Activated CD8-positive, alpha-beta memory T cell treated with anti-CD3 and anti-CD28 coated beads, Interleukin-2, amount 10 ng/mL, durations not matched to agents 7 days and 5 days (primary cell): Measurements from ENCODE around the gene LEAP2. TPM values are rescaled to one million over a fixed set of nuclear protein-coding genes. Genes with fewer than 3 reads are reported as not detected.
"Not testable (repeated sequence)": the region's sequence is repeated elsewhere in the genome, so short reads cannot be mapped to it uniquely, and the experiment has no call there.

ENCODE experiments used
- ATAC-seq: fragments of 150-1000 bp; cut with Tn5 transposase; one replicate; pipeline ENCODE4 v1.10.0; 2021; ENCODE audit warnings: moderate library complexity
- CTCF ChIA-PET: fragments of 350-600 bp; sonication (Branson Sonifier 250); formaldehyde crosslinking; loops from one replicate; lab custom pipeline; 2021; ENCODE audit warnings: antibody characterized with exemption; lab: Charles Lee
- DNase-seq: peaks from one replicate; pipeline ENCODE4 v3.0.0-alpha.2; 2020
- H3K27ac Mint-ChIP-seq: one replicate; pipeline ENCODE4 v1.8.0; 2021; ENCODE audit warnings: mild to moderate bottlenecking, mixed read lengths
- H3K27me3 Mint-ChIP-seq: one replicate; pipeline ENCODE4 v1.8.0; 2021; ENCODE audit warnings: mixed read lengths
- H3K36me3 Mint-ChIP-seq: one replicate; pipeline ENCODE4 v1.8.0; 2021; ENCODE audit warnings: mild to moderate bottlenecking, mixed read lengths
- H3K4me1 Mint-ChIP-seq: one replicate; pipeline ENCODE4 v1.8.0; 2021; ENCODE audit warnings: mixed read lengths
- H3K4me3 Mint-ChIP-seq: one replicate; pipeline ENCODE4 v1.8.0; 2021; ENCODE audit warnings: mild to moderate bottlenecking, moderate library complexity, mixed read lengths
- H3K9me3 Mint-ChIP-seq: one replicate; pipeline ENCODE4 v1.8.0; 2022; ENCODE audit warnings: low read depth, mixed read lengths
- total RNA-seq, 2 experiments: library from RNA; stranded (reverse); gene quantifications; one replicate each; pipeline ENCODE4 v1.2.3, GENCODE V29; 2021

The LEAP2 gene
- total RNA-seq, 2 experiments from 2014 or later = 2.7 to 6.0 TPM

DNA sequence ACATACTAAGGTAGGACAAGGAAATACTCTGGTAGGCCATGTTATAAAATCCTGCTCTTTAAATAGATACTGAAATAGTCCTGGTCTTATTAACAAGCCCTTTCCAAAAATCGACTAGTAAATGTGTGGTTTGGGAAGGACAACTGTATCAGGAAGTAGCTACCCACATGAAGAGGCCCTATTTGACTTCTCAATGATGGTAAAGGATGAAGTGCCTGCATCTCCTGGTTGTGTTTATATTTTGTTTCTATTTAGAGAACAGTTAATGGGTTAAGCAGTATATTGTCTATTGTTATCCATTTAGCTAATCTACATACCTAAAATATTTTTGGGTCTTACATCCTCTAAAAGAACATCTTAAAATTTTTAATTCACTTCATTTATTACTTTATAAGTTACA, 19.7 kb upstream of the LEAP2 start:
- Mint-ChIP-seq H3K36me3 (no peaks in the 10 kb centered on the region), H3K4me1 (peaks cover 1% of the 10 kb centered on the region), H3K27me3 (peaks cover 6% of the 10 kb centered on the region), H3K9me3 (no peaks in the 10 kb centered on the region), H3K27ac (no peak overlapping the region), H3K4me3 (no peak overlapping the region)
- ATAC-seq = no peak
- CTCF ChIA-PET = interaction anchor here (0.9 to 1.3 kb wide), 3 partner anchors 13 to 198 kb away, joined by 3 to 4 read pairs (median 3); partner anchors contain the start of genes GDF9, HSPA4 and UQCRQ
- DNase-seq = no peak

DNA sequence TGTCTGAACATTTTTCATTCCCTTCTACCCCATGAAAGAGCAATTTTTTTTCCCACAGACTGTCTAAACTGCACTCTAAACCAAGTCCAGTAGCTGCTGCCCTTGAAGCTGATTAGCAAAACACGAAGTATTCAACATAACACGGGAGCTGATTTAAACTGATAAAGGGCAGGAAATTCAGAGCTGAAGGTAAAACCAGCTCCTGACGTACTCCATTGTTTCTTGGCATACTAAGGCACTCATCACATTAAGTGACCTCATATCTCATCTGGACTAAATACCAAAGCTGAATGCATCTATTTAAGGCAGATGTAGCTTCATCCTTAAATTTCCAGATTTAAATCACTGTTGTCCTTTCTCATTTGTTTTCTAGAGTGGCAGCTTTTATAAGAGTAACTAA, 19.2 kb upstream of the LEAP2 start:
- Mint-ChIP-seq H3K36me3 (no peaks in the 10 kb centered on the region), H3K27ac (no peak overlapping the region), H3K4me1 (peaks cover 1% of the 10 kb centered on the region), H3K9me3 (no peaks in the 10 kb centered on the region), H3K27me3 (peaks cover 6% of the 10 kb centered on the region), H3K4me3 (no peak overlapping the region)
- CTCF ChIA-PET = interaction anchor here (0.9 to 1.3 kb wide), 3 partner anchors 12 to 198 kb away, joined by 3 to 4 read pairs (median 3); partner anchors contain the start of genes GDF9, HSPA4 and UQCRQ
- ATAC-seq (no peak), DNase-seq (peak; percentile 3)

GRCh38 chr5:132854992-132855391, 18.5 kb upstream of the LEAP2 start:
- H3K27me3 Mint-ChIP-seq, H3K4me3 Mint-ChIP-seq, H3K27ac Mint-ChIP-seq, H3K9me3 Mint-ChIP-seq, ATAC-seq, H3K36me3 Mint-ChIP-seq, H3K4me1 Mint-ChIP-seq: not testable (repeated sequence)
- CTCF ChIA-PET = interaction anchor here (0.9 to 1.3 kb wide), 3 partner anchors 13 to 197 kb away, joined by 3 to 4 read pairs (median 3); partner anchors contain the start of gene HSPA4
- DNase-seq = peak; percentile 1

GRCh38 chr5:132856011-132856410, 17.5 kb upstream of the LEAP2 start:
- DNase-seq = peak; percentile 0
- Mint-ChIP-seq H3K27ac (no peak overlapping the region), H3K4me3 (no peak overlapping the region), H3K27me3 (peaks cover 12% of the 10 kb centered on the region), H3K9me3 (no peaks in the 10 kb centered on the region), H3K4me1 (peaks cover 3% of the 10 kb centered on the region), H3K36me3 (no peaks in the 10 kb centered on the region)
- CTCF ChIA-PET = interaction anchor here (0.9 to 1.2 kb wide), 2 partner anchors 14 to 27 kb away, joined by 4 to 5 read pairs; no protein-coding TSS in a partner anchor
- no peak for ATAC-seq

- CTCF ChIA-PET = interaction anchor here (0.7 to 1.8 kb wide), 3 partner anchors 26 to 334 kb away, joined by 3 to 5 read pairs (median 5); partner anchors contain the start of gene SHROOM1
- no peak for ATAC-seq
- H3K36me3 Mint-ChIP-seq = no peaks in the 10 kb centered on the region
Measured at GRCh38 chr5:132859889-132860437, 13.5 kb upstream of the LEAP2 start.

DNA sequence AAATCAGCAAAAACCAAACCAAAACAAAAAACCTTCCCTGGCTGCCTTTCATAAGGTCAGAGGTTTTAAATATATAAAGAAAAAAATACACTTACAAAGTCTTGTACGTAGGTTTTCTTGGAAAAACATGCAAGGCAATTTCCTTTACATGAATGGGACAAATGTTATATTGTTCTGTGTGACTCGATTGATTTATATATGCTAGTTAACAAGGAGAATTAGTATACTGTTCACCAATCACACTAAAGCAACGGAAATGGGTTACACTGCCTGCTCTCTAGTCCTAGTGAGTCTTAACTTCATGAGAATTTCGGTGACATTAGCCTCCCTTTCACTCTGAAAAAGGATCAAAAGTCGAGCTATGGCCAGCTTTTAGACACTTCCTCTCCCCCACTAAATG, 12.7 kb upstream of the LEAP2 start:
- DNase-seq = no peak
- Mint-ChIP-seq H3K4me3 (no peak overlapping the region), H3K36me3 (no peaks in the 10 kb centered on the region), H3K4me1 (peaks cover 7% of the 10 kb centered on the region), H3K27ac (no peak overlapping the region), H3K27me3 (peaks cover 12% of the 10 kb centered on the region), H3K9me3 (no peaks in the 10 kb centered on the region)
- ATAC-seq = no peak
- CTCF ChIA-PET = interaction anchor here (0.7 to 1.8 kb wide), 5 partner anchors 12 to 335 kb away, joined by 3 to 5 read pairs (median 4); partner anchors contain the start of gene SHROOM1

More at GRCh38 chr5:132859889-132860437, 13.5 kb upstream of the LEAP2 start:
- Mint-ChIP-seq H3K4me1 (peaks cover 2% of the 10 kb centered on the region), H3K4me3 (no peak overlapping the region), H3K9me3 (no peaks in the 10 kb centered on the region), H3K27ac (no peak overlapping the region), H3K27me3 (peaks cover 12% of the 10 kb centered on the region)
- DNase-seq = no peak

DNA sequence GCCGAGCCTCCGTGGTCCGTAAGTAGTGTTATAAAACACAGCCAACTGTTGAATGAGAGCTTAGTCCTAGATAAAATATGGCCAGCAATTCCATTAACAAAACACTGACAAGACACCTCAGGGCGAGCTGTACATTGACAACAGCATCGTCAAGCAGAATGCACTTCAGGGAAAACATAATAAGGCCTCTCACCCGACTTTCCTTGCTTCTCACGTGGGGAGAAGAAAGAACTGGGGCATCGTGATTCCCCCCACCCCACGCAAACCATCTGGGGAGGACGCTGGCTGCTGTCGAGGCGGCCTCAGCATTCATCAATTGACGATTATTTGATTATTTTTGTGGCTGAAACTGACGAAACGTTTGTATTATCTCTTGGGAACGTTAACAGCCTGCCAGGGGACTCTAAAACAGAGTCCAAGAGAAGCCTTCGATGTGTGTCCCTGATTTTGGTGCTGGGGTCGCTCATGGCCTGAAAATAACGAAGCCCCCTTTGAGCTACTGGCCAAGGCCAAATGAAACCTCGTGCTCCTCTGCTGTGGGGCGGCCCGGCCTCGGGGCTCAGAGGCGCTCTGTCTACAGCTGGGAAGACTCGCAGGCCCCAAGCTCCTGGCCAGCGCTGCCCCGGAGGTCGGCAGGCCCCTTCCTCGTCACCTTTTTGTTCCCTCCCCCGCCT, 7.7 kb upstream of the LEAP2 start:
- Mint-ChIP-seq H3K27me3 (peaks cover 5% of the 10 kb centered on the region), H3K27ac (peak overlapping the region; percentile 99), H3K9me3 (no peaks in the 10 kb centered on the region), H3K4me3 (peak overlapping the region; percentile 93), H3K36me3 (peaks cover 15% of the 10 kb centered on the region), H3K4me1 (peaks cover 28% of the 10 kb centered on the region)
- ATAC-seq (peak; percentile 38), DNase-seq (no peak)
- CTCF ChIA-PET = interaction anchor here (0.9 to 4.5 kb wide), 7 partner anchors 12 to 46 kb away, joined by 3 to 19 read pairs (median 5); partner anchors contain the start of gene SHROOM1

DNA sequence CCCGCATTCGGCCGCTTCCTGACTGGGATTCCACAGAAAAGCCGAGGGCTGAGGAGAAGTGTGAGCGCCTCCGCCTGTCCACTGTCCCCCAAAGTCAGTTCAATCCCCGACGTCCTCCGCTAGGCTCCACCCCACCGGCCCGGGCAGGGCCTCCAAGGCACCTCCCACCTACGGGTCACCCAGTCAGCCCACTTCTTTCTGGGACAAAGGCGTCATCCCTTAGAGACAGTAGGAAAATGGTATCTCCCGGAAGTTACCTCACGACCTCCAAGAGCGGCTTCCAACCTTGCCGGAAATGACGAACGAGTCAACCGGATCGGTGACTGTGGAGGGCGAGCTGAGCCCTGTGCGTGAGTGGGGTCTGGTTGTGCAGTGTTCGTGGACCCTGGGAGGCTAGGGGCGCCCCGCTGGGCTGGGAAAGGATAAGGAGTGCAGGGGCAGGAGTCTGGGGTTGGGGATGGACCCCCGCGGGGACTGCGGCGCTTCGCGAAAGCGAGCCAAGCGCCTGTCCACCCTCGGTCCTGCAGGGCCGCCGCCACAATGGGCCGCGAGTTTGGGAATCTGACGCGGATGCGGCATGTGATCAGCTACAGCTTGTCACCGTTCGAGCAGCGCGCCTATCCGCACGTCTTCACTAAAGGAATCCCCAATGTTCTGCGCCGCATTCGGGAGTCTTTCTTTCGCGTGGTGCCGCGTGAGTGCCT, 7.0 kb upstream of the LEAP2 start, which contains the start of the genes GDF9 and UQCRQ:
GDF9 (minus strand) TSS at position 128 of the 704 bp plus-strand sequence. CDS start 1,936 bp downstream, outside the sequence.
UQCRQ (plus strand) TSS at position 301 of the 704 bp plus-strand sequence; CDS start at position 541, 240 bp downstream.
- DNase-seq = peak; percentile 97
- no peaks in the 10 kb centered on the region for H3K9me3 Mint-ChIP-seq
- peaks cover 19% of the 10 kb centered on the region for H3K36me3 Mint-ChIP-seq
- peaks cover 3% of the 10 kb centered on the region for H3K27me3 Mint-ChIP-seq
- peak within 1 kb of the TSS; percentile 99 for H3K27ac Mint-ChIP-seq
- peak; percentile 99 for ATAC-seq
- H3K4me3 Mint-ChIP-seq = peak within 1 kb of the TSS; percentile 93
- peaks cover 28% of the 10 kb centered on the region for H3K4me1 Mint-ChIP-seq
- CTCF ChIA-PET = interaction anchor here (1.1 to 4.5 kb wide), 8 partner anchors 9 to 184 kb away, joined by 3 to 19 read pairs (median 5); partner anchors contain the start of gene SHROOM1

DNA sequence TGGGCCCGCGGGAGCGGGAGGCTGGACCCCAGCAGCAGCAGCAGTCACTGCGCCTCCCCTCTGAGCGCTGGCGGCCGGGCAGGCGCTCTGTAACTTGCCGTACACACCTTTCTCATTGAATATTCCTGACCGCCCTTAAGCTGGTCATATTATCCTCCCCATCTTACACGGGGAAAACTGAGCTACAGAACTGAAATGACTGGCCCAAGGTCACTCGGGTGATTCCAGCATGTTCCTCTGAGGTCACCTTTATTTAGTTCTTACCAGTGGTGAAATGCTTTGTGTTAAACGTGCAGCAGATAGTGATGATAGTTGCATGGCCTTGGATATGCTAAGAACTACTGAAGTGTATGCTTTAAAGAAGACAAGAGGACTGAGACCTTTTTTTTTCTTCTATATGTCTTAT, 6.4 kb upstream of the LEAP2 start:
- ATAC-seq = no peak

DNA sequence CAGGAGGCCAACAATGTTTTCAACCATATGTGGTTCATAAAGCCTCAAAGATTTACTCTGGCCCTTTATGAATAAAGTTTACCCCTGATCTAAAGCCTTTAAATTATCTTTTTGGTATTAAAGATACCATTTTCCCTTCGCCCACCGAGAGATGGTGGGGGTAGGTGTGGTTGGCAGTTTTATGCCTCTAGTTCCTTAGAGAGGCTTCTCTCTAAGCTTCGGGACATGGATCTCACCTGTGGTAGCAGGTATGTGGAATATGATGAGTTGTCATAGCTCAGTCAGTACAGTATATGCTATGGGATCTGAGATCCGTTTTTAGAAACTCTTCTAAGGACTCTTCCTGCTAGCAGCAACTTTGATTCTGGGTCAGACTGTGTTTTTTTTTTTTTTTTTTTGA, 4.7 kb upstream of the LEAP2 start:
- no peak for ATAC-seq
- no peak for DNase-seq
- peaks cover 28% of the 10 kb centered on the region for H3K4me1 Mint-ChIP-seq
- H3K36me3 Mint-ChIP-seq = peaks cover 25% of the 10 kb centered on the region
- H3K27me3 Mint-ChIP-seq = no peaks in the 10 kb centered on the region
- H3K4me3 Mint-ChIP-seq = no peak overlapping the region
- CTCF ChIA-PET = interaction anchor here (1.1 to 4.5 kb wide), 3 partner anchors 9 to 38 kb away, joined by 3 to 19 read pairs (median 5); partner anchors contain the start of gene SHROOM1
- H3K9me3 Mint-ChIP-seq = no peaks in the 10 kb centered on the region
- H3K27ac Mint-ChIP-seq = no peak overlapping the region

More for the DNA sequence above, 6.4 kb upstream of the LEAP2 start:
- peak overlapping the region; percentile 93 for H3K4me3 Mint-ChIP-seq
- peak overlapping the region; percentile 99 for H3K27ac Mint-ChIP-seq
- no peak for DNase-seq
- H3K9me3 Mint-ChIP-seq = no peaks in the 10 kb centered on the region
- no peaks in the 10 kb centered on the region for H3K27me3 Mint-ChIP-seq
- peaks cover 28% of the 10 kb centered on the region for H3K4me1 Mint-ChIP-seq
- peaks cover 19% of the 10 kb centered on the region for H3K36me3 Mint-ChIP-seq
- CTCF ChIA-PET = interaction anchor here (1.1 to 4.5 kb wide), 6 partner anchors 9 to 184 kb away, joined by 3 to 19 read pairs (median 4); partner anchors contain the start of gene SHROOM1

DNA sequence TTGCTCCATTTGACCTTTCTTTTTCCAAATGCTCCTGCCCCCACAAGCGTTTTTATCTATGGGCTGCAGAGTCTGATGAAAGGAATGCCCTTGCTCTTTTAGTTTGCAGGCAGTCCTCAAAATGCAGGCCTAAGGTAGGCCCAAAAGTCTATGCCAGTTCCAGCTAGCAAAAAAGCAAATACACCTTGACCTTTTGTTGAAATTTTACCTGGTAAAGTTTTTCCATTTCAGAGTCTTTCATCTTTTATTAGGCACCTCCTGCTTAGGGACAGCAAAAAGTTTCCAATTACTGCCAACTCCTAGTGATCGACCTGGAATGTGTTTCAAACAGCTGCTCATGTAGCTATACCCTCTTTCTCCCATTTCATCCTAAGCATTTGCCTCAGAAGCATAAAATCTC, 2.7 kb upstream of the LEAP2 start:
- no peak overlapping the region for H3K4me3 Mint-ChIP-seq
- H3K4me1 Mint-ChIP-seq = peaks cover 22% of the 10 kb centered on the region
- no peaks in the 10 kb centered on the region for H3K27me3 Mint-ChIP-seq
- H3K36me3 Mint-ChIP-seq = peaks cover 27% of the 10 kb centered on the region
- H3K27ac Mint-ChIP-seq = no peak overlapping the region
- CTCF ChIA-PET = interaction anchor here (1.9 kb wide), 1 partner anchor 13 kb away, joined by 8 read pairs; no protein-coding TSS in a partner anchor
- ATAC-seq = no peak
- no peak for DNase-seq
- no peaks in the 10 kb centered on the region for H3K9me3 Mint-ChIP-seq

GRCh38 chr5:132871459-132872284, 1.8 kb upstream of the LEAP2 start:
- peaks cover 23% of the 10 kb centered on the region for H3K36me3 Mint-ChIP-seq
- no peak overlapping the region for H3K27ac Mint-ChIP-seq
- H3K9me3 Mint-ChIP-seq = no peaks in the 10 kb centered on the region
- ATAC-seq (no peak), DNase-seq (no peak)
- CTCF ChIA-PET = interaction anchor here (0.9 to 1.9 kb wide), 3 partner anchors 10 to 12 kb away, joined by 3 to 8 read pairs (median 7); no protein-coding TSS in a partner anchor
- peaks cover 15% of the 10 kb centered on the region for H3K4me1 Mint-ChIP-seq
- no peak overlapping the region for H3K4me3 Mint-ChIP-seq
- H3K27me3 Mint-ChIP-seq = no peaks in the 10 kb centered on the region
